HG02798 (cell line): ENCODE data around the gene SLC22A23.

Source experiments
- ATAC-seq: cut with Tn5 transposase; IDR thresholded peaks from one replicate; pipeline ENCODE4 v1.9.1; 2021; ENCODE audit warnings: mild to moderate bottlenecking; ENCODE audit not compliant: unreplicated experiment, poor library complexity

Gene SLC22A23

DNA sequence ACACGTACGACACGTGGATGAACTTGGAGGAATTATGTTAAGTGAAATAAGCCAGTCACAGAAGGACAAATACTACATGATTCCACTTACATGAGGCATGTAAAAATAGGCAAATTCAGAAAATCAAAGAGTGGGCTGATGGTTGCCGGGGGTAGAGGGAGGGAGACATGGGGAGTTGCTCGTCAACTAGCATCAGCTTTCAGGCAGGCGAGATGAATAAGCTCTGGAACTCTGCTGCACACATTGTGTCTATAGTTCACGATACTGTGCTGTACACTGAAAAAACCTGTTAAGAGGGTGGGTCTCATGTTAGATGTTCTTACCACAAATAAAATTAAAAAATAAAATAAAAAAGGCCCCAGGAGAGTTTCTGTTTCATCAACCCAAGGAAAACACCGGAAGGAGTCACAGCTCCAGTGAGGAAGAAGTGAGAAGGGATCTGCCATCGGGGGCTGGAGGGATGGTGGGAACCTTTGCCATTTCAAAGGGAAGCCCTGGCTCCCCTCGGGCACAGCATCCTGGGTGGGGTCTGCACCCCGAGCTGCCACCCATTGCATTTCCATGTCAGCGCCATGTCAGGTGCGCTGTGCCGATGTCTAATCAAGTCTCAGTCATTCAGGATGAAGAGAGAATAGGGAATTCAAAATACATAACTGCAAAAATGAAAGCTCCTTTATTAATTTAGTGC lies 98.3 kb downstream of the SLC22A23 start:
- no peak for ATAC-seq

DNA sequence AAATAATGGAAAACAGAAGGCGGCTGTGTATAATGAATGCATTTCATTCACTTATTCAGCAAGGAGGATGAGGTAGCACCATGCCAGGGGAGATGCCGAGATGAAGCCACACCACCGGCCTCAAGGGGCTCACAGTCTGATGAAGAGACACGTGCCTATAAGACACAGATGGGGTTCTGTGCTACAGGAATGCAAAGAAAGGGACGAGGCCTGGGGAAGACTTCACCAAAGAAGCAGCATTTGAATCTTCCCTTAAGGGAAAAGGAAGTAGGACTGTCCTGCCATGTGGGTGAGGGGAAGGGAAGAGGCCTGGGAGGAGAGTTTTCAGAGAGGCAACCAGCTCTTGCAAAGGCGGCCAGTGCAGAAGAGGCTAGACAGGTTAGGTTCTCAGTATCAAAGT lies 99.2 kb downstream of the SLC22A23 start:
- no peak for ATAC-seq

DNA sequence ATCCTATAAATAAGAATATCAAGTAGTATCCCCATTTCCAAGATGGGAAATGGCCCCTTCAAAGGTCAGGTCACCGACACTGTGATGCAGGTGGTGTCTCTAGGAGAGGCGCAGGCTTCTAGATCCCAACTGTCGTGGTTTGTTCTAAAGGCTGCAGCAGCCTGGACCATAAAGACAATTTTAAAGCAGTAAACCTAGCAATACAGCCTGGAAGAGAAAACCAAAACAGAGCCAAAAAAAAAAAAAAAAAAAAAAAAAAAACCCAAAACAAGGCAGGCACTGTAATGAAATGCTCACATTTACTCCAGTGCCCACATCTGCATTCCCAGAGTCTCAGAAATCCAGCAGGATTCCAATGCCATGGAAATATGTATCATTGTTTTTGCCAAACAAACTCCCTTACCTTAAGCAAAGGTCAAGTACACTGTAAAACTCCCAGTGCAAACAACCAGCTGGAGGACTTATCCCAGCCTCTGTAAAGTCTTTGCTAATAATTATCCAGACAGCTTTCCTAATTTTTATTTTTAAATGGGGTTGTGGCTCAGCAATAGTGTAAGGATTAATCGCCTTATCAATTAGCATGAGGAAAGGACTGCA lies 99.9 kb downstream of the SLC22A23 start:
- ATAC-seq, result no peak

DNA sequence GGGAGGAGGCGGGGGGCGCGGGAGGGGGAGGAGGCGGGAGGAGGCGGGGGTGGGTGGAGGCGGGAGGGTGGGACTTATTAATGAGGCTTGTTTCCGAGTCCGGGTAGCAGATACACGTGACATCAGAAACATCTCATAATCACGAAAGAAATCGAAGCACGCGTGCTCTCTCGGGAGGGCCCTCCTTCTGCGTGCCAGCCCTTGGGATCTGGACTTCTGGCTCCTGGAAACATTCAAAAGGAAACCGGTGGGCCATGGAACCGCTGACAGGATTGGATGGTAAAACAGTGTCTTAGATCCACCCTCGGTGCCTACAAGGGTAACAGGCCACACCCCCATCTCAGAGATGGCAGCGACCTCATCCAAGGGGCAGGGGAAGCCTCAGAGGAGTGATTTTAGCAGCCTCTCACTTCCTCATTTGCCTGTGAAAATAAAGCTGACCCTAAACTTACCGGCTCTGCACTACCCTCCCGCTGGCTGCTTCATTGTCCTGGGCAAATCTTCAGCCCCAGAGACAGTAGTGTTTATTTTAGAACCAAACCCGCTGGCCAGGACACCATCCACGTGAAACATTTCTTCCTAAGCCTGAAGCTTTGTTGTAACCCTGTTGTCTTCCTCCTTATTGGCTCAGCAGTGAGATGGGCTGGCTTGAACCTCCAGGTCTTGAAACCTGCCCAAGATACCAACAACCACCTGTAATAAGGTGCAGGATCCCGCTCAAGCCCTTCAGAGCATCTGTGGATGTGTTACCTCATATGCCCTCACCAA lies 100.6 kb downstream of the SLC22A23 start:
- ATAC-seq, result peak; percentile 65

DNA sequence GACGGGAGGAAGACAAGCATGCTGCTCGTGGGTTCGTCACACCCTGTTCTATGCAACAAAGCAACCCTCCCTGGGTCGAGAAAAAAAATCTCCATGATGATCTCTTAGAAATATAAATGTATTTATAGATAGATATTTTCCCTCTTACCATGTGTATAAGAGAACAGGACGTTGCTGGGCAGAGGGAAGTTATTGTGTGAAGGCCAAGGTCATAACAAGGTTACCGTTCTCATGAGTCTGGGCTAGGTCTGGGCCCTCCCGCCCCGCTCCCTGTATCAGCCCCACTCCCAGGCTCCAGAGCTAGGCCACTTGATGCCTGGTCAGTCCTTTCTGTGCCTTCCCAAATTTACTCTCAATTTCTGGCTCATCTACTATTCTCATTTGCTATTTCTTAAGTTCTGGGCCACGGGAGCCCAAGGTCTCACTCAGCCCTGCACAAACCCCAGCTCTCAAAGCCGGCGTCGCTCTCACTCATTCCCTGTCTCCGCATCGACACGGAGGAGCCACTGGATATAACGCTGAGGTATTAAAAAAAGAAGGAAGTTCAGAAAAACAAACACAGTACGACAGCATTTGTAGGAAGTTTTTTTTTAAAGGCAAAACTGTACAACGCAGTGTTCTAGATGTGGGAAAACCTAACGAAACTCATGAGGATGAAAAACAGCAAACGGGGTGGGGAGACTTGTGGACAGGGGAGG lies 101.3 kb downstream of the SLC22A23 start:
- ATAC-seq, result no peak

DNA sequence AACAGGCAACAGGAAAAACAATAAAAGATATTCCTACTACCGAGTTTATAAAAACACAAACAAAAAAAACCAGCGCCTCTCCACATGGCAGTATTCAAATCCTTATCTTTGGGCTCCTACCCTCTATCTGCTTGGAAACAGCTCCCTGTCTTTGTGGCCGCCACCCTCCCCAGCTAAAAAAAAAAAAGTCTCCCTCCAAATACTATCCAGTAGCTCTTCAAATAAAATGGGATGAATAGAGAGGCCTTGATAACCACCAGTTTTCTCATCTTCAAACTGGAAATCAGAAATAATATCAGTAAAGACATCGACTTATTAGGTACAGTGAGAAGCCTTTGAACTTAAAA lies 101.9 kb downstream of the SLC22A23 start:
- no peak for ATAC-seq

DNA sequence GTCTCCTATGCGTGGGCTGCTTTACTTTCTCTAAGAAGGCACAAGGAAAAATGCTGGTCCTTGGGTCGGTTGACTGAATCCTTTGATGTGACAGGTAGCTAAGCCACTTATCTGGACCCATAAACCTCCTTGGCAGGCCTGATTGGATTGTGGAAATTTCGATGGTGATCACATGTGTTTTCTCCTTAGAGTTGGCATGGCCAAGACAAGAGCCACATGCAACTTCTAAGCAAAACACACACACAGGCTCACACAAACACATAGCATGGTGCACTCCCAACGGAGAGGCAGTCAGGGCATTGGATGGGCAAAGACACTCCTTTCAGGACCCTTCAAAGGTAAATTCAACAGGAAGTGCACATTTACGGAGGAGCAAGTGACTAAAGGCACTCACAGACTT lies 102.9 kb downstream of the SLC22A23 start:
- no peak for ATAC-seq

DNA sequence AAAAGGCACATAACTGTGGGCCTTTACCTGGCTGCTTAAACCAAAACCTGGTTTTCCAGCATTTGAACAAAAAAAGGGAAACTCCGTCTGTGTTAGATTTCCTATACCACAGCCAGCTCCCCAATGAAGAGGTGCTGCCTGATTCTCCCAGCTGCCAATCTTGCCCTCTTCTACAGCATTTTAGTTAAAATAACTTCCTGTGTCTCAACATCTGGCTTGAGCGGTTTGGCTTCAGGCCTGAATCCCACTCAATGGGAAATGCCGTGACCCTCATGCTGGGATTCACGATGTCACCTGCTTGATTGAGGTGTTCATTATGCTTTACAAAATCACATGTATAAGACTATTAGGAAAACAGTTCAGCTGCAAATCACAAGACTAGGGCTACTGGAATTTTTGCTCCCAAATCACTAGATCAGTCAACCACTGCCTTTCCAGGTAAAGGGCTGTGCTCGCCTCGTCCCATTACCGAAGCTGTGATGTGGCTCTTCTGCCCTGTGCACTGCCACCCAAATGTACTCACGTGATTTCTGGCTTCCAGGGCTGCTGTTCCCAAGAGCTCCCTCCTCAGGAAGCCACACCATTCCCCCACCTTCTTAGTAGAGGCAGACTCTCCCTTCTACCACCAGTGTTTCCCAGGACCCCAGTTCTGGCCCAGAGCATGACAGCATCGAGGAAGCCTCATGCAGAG lies 103.5 kb downstream of the SLC22A23 start:
- ATAC-seq, result no peak

DNA sequence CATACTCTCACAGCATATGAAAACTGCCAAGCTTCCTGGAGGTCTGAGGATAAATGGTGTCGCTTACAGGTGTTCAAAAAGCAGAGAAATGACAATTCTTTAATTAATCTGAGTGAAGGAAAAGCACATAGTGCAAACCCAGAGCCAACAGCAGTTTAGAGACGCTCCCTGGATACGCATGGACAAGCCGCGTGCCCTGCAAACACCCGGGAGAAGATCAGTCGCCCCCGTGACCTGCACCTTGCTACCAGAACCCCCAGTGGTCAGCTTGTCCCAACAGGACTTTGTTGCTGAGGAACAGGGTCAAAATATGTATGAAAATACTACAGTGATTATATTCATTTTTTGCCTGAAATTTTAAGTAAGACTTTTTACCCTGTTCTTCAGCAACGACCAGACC lies 104.2 kb downstream of the SLC22A23 start:
- ATAC-seq, result no peak

DNA sequence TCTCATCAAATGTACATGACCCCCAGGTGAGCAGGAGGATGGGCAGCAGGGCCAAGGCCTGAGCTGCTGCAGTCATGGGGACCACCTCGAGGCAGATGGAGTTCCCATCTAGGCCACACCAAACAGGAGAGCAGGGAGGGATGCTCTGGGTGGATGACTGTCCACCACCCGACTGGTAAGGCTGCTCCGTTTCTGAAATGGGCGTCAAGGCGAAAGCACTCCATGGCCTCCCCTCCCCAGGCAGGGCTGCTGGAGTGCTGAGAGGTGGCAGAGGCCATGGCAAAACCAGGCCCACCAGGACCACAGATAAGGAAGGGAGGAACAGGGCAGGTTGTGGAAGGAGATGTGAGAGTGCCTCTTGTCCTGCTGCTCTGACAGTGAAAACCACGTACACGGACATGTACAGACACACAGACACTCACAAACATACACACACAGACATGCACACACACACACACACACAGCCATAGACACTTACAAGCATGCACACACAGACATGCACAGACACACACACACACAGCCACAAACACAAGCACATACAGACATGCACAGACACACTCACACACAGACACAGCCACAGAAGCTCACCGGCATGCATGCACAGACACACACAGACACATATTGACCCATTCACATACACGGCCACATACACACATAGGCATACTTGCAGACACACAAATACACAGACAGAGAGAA lies 104.9 kb downstream of the SLC22A23 start:
- ATAC-seq, result no peak

DNA sequence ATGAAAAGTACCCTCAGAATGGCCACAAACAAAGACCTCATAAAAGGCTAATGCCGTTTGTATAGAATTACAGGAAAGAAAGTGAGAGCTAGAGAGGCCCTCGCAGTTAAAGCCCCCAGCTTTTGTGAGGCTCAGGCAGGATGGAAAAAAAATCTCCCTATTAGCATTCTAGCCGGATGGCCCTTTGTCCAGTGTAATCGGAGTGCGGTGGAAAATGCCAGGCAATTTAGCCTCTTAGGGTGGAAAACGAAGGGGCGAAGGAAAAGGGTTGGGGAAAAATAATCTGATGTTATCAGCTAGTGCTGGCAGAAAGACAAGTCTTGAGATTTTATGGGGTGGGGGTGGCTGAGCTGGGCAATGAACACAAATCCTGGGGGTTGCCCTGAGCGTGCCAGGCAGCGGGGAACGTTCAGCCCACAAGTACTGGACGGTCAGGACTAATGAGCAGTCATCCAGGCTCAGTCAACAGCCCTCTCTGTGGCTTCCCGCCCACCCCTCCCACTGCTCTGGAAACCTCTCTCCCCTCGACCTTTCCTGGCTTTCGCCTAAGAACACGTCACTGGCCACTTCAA lies 105.7 kb downstream of the SLC22A23 start:
- ATAC-seq, result no peak

DNA sequence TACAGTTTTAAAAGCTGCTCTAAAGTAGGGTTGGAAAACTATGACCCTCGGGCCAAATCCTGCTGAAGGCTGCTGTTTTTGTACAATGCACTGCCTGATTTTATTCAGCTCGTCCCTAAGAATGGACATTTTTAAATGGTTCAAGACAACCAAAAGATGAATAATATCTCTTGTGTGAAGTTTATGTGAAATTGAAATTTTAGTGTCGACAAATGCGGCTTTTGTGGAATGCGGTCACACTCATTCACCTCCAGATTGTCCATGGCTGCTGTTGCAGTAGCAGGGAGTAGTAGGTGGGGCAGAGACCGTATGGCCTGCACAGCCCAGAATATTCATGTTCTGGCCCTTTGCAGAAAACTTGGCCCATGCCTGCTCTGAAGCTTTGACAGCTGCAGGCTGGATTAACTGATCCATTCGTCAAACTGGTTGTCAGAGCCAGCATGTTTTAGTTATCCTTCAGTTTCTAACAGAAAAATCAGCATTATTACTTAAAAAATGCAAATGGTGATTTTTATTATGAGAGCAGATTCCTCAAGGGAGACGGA lies 106.5 kb downstream of the SLC22A23 start:
- ATAC-seq, result no peak

DNA sequence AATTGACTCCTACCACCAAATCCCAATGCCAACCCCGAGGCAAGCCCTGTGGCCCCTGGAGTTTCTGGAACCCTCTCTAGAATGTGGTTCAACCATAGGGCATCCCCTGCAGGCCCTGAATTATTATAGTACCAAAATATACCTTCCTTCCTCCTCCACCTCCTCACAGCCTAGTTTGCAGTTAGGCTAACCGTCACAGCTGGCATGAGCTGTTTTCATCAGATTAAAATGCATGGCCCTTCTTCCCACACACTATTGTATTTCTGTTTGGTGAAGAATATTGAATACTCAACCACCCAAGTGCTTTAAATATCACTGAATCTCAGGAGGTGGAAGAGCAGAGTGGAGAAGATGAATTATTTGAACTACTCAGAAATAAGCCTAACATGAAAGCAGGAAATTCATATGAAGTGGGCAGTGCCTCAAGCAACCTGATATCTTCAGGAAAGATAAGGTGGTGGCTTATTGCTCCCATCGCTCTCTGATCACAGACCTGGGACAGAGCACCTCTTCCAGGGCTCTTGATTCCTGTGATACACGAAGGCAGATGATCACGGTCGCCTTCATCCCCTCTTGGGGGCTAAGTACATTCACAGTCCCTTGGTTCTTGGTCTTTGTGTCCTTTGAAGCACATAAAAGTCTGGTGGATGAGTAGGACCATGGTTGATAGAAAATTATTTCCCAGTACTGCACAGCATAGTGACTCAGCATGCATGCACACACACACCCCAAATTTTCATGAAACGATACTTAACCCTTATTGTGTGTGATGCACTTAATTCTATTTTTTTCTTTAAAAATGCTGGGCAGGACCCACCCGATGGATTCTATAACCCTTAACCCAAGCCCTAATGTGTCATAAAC lies 107.2 kb downstream of the SLC22A23 start:
- ATAC-seq, result no peak

DNA sequence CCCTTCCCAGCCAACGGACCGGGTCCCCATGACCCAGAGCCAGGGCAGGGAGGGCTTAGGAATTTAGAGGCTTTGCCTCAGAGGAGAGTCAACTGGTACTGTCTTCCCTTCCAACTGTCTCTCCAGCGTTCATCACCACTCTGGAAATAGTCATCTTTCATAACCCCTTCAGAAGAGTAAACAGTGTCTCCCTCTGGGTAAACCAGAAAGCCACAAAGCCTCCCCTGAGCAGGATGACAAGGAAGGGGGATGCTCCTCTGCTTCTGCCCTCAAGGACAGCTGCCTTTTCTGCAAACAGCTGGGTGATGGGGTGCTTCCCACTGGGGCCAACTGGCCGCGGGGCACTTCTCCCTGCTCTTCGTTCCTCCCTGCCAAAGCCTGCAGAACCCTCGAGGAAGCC lies 108.0 kb downstream of the SLC22A23 start:
- no peak for ATAC-seq

DNA sequence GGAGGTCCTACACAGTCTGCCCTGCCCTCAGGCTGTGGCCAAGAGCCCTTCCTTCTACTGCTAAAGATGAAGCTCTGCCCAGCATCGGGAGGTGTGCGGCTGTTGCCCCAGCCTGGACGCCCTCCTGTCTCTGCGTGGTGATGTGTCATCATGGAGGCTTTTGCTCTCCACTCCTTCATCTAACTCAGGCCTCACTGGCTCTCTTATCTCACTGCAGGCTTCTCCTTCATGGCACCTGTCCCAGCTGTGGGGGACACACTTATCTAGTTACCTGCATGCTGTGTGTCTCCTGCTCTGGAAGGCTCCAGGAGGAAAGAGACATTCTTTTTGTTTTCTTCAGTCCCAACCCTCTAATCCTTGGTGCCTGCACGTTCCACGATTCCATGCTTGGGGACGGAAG lies 109.0 kb downstream of the SLC22A23 start:
- no peak for ATAC-seq

DNA sequence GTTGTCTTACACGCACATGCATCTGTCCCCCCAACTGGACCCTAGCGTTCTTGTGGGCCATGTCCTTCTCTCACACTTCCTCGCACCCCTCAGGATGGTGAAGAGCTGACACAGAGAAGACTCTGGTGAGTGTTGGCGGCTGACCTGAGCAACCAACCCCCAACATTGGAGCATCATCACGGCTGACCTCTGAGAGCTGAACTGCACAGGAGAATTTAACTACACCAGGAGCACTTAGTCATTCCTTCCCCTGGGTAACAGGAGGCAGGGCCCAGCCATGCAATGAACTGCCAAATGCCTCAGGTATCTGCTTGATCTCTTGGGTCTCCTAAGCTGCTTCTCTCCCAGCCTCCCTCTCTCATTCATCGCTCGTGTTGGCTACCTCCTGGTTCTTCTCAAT lies 109.6 kb downstream of the SLC22A23 start:
- ATAC-seq, result no peak

DNA sequence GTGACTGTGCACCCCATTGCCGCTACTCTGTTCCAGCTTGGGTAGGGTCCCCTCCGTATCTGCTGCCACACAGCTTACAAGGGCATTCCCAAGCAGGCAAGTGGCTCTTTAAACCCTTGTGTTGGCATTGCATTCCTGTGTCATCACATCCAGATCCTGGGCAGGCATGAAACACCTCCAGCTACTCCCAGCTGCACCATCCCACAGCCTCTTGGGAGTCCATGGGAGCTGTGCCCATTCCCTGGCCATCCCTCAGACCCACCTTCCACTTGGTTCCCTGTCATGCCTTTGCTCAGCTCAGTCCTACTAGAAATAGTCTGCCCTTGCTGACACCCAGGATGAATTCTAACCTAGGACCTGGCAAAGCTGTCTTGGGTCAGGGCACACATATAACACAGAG lies 110.4 kb downstream of the SLC22A23 start:
- ATAC-seq, result no peak

DNA sequence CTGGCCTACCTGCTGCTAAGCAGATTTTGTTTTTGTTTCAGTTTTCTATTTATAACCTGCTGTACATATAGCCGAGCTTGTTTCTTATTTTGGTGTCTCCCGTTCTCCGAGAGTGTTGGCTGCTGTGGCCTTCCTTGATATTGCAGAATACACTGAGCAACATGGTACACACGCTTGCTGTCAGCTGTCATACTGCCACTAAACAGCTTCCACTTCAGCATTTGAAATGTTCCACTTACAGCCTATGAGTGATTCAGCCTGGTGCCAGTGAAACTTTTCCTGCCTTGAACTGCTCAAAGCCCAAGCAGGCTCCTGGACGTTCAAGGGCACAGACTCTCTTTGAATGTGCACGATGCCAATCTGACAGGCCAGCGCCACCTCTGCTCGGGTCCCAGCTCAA lies 111.0 kb downstream of the SLC22A23 start:
- ATAC-seq, result no peak
